ENCODE results near the gene SMIM12.
A peak's percentile ranks its signal among the peaks of the same experiment; 100 is the strongest.

The SMIM12 gene

GRCh38 chr1:34872133-34872503 is 12.6 kb upstream of the SMIM12 start:
- no peak for DNase-seq (ENCODE audit: low spot score)

- DNase-seq (ENCODE audit: low spot score): no peak
Measured at GRCh38 chr1:34871443-34872132, 12.0 kb upstream of the SMIM12 start.

GRCh38 chr1:34870395-34870794 is 10.8 kb upstream of the SMIM12 start:
- DNase-seq (ENCODE audit: low spot score): no peak

GRCh38 chr1:34869760-34870159 is 10.2 kb upstream of the SMIM12 start:
- no peak for DNase-seq (ENCODE audit: low spot score)

- no peak for DNase-seq (ENCODE audit: low spot score)
Measured at GRCh38 chr1:34868230-34869049, 8.9 kb upstream of the SMIM12 start.

- DNase-seq (ENCODE audit: low spot score): no peak
Measured at GRCh38 chr1:34867415-34867814, 7.9 kb upstream of the SMIM12 start.

GRCh38 chr1:34866762-34867109 is 7.2 kb upstream of the SMIM12 start:
- no peak for DNase-seq (ENCODE audit: low spot score)

GRCh38 chr1:34865981-34866761 is 6.6 kb upstream of the SMIM12 start:
- DNase-seq (ENCODE audit: low spot score): peak; percentile 89

- no peak for DNase-seq (ENCODE audit: low spot score)
Measured at GRCh38 chr1:34865573-34865972, 6.0 kb upstream of the SMIM12 start.

GRCh38 chr1:34864759-34865158 is 5.2 kb upstream of the SMIM12 start:
- DNase-seq (ENCODE audit: low spot score): no peak

- DNase-seq (ENCODE audit: low spot score): no peak
Measured at GRCh38 chr1:34863501-34863900, 4.0 kb upstream of the SMIM12 start.

GRCh38 chr1:34858901-34859445 is 576 bp downstream of the SMIM12 start:
- no peak for DNase-seq (ENCODE audit: low spot score)

- no peak for DNase-seq (ENCODE audit: low spot score)
Measured at GRCh38 chr1:34856697-34857096, 2.9 kb downstream of the SMIM12 start.

- DNase-seq (ENCODE audit: low spot score): peak; percentile 84
Measured at GRCh38 chr1:34852677-34853217, 6.8 kb downstream of the SMIM12 start.

- no peak for DNase-seq (ENCODE audit: low spot score)
Measured at GRCh38 chr1:34851431-34852105, 8.0 kb downstream of the SMIM12 start.

GRCh38 chr1:34850382-34850781 is 9.2 kb downstream of the SMIM12 start:
- DNase-seq (ENCODE audit: low spot score): no peak

- DNase-seq (ENCODE audit: low spot score): no peak
Measured at GRCh38 chr1:34847094-34847493, 12.5 kb downstream of the SMIM12 start.

- no peak for DNase-seq (ENCODE audit: low spot score)
Measured at GRCh38 chr1:34846265-34846664, 13.3 kb downstream of the SMIM12 start.

GRCh38 chr1:34845131-34845901 is 14.2 kb downstream of the SMIM12 start:
- DNase-seq (ENCODE audit: low spot score): no peak

- DNase-seq (ENCODE audit: low spot score): no peak
Measured at GRCh38 chr1:34844252-34844634, 15.3 kb downstream of the SMIM12 start.

Data from HuH-7.5 (cell line).